ENCODE data around the gene CDH23. TPM values are rescaled to one million over a fixed set of nuclear protein-coding genes. Genes with fewer than 3 reads are reported as not detected.

The CDH23 gene
- total RNA-seq, 1 donor from 2014 or later = 0.29 TPM

GRCh38 chr10:71622616-71623015, 225.9 kb downstream of the CDH23 start:
- H3K27ac Mint-ChIP-seq = no peak overlapping the region

GRCh38 chr10:71623098-71623985, 226.6 kb downstream of the CDH23 start:
- H3K36me3 Mint-ChIP-seq (ENCODE audit: low read depth) = no peaks in the 10 kb centered on the region
- no peak for ATAC-seq (ENCODE audit: low read depth)
- CTCF ChIA-PET = interaction anchor here (1.2 kb wide), 1 partner anchor 15 kb away, joined by 3 read pairs; no protein-coding TSS in a partner anchor

More at GRCh38 chr10:71622616-71623015, 225.9 kb downstream of the CDH23 start:
- CTCF ChIA-PET = no interaction called here
- peaks cover 4% of the 10 kb centered on the region for H3K27me3 Mint-ChIP-seq
- TF ChIP-seq CTCF (IDR thresholded peaks at IDR 0.05) = no peak
- no peaks in the 10 kb centered on the region for H3K9me3 Mint-ChIP-seq
- POLR2A ChIA-PET = no interaction called here
- ATAC-seq (ENCODE audit: low read depth) (no peak), DNase-seq (no peak)
- H3K4me3 Mint-ChIP-seq = no peak overlapping the region
- H3K4me1 Mint-ChIP-seq = peaks cover 6% of the 10 kb centered on the region
- intact Hi-C loops (cut with micrococcal nuclease) = no loop called here
- no peaks in the 10 kb centered on the region for H3K36me3 Mint-ChIP-seq (ENCODE audit: low read depth)

GRCh38 chr10:71623986-71624291, 227.2 kb downstream of the CDH23 start:
- Mint-ChIP-seq H3K9me3 (no peaks in the 10 kb centered on the region), H3K4me3 (no peak overlapping the region), H3K27me3 (peaks cover 7% of the 10 kb centered on the region), H3K36me3 (ENCODE audit: low read depth) (no peaks in the 10 kb centered on the region), H3K27ac (no peak overlapping the region), H3K4me1 (peaks cover 6% of the 10 kb centered on the region)
- TF ChIP-seq CTCF (IDR thresholded peaks at IDR 0.05) = no peak
- CTCF ChIA-PET = interaction anchor here (1.2 kb wide), 1 partner anchor 16 kb away, joined by 3 read pairs; no protein-coding TSS in a partner anchor
- DNase-seq (no peak), ATAC-seq (ENCODE audit: low read depth) (no peak)
- POLR2A ChIA-PET = no interaction called here
- intact Hi-C loops (cut with micrococcal nuclease) = no loop called here

More at GRCh38 chr10:71623098-71623985, 226.6 kb downstream of the CDH23 start:
- H3K9me3 Mint-ChIP-seq = no peaks in the 10 kb centered on the region
- no peak for DNase-seq
- no peak overlapping the region for H3K4me3 Mint-ChIP-seq
- intact Hi-C loops (cut with micrococcal nuclease) = no loop called here
- H3K27ac Mint-ChIP-seq = no peak overlapping the region
- H3K4me1 Mint-ChIP-seq = peaks cover 6% of the 10 kb centered on the region
- POLR2A ChIA-PET = no interaction called here
- no peak for TF ChIP-seq CTCF (IDR thresholded peaks at IDR 0.05)
- peaks cover 6% of the 10 kb centered on the region for H3K27me3 Mint-ChIP-seq

GRCh38 chr10:71625445-71626175, 228.9 kb downstream of the CDH23 start:
- no peaks in the 10 kb centered on the region for H3K36me3 Mint-ChIP-seq (ENCODE audit: low read depth)
- CTCF ChIA-PET = no interaction called here
- no peak for DNase-seq

More at GRCh38 chr10:71625445-71626175, 228.9 kb downstream of the CDH23 start:
- no peak overlapping the region for H3K4me3 Mint-ChIP-seq
- peaks cover 16% of the 10 kb centered on the region for H3K27me3 Mint-ChIP-seq
- H3K4me1 Mint-ChIP-seq = peaks cover 6% of the 10 kb centered on the region
- POLR2A ChIA-PET = no interaction called here
- no peak for ATAC-seq (ENCODE audit: low read depth)
- TF ChIP-seq CTCF (IDR thresholded peaks at IDR 0.05) = no peak
- intact Hi-C loops (cut with micrococcal nuclease) = no loop called here
- H3K9me3 Mint-ChIP-seq = no peaks in the 10 kb centered on the region
- H3K27ac Mint-ChIP-seq = no peak overlapping the region

Data from activated B cell treated with CpG ODN at 0.5 μM for 24 hours (primary cell).